NCI-H2171 (cell line): ENCODE results near the gene PPP1R27.

ENCODE experiments used
- DNase-seq: peaks from one replicate; lab custom pipeline; 2025; lab: John Stamatoyannopoulos, UW

PPP1R27 gene

DNA sequence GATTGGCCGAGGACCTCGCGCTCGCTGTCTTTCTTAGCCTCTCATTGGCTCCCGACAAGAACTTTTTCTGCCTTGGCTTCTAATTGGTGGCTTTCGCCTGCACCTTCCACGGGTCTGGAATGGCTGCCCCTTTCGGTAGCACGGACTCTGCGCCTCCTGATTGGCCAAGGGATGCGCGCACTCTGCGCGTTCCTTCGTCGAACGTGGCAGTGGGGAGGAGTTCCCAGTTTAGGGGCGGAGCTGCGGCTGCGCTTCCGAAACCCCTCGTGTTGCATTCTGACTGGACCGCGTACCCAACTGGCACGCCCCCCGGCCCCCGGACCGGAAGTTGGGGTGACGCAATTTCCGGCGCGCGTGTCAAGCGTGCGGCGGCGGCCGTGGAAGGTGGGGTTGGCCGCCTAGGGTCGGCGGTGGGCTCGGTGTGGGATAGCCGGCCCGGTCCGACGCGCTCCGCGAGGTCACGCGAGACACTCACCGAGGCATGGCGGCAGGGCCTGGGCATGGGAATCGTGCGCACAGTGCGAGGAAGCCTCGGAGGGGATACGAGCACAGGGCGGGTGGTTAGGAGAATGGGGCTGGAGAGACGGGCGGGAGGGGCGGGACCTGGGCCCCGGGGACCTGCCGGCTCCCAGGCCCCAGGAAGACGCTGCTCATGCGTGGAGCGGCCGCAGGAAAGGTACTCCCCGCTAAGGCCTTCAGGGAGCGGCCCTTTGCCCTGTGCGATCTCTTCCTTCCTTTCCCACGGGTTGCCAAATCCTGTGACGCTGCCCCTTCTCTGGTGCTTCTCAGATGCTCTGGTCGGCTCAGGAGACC lies 26.1 kb upstream of the PPP1R27 start:
- peak; percentile 99 for DNase-seq

- no peak for DNase-seq
Measured at GRCh38 chr17:81859906-81860755, 25.3 kb upstream of the PPP1R27 start, which contains the start of gene P4HB. TSS of gene P4HB (minus strand) at chr17:81860535. CDS start at chr17:81860471, 64 bp downstream.

DNA sequence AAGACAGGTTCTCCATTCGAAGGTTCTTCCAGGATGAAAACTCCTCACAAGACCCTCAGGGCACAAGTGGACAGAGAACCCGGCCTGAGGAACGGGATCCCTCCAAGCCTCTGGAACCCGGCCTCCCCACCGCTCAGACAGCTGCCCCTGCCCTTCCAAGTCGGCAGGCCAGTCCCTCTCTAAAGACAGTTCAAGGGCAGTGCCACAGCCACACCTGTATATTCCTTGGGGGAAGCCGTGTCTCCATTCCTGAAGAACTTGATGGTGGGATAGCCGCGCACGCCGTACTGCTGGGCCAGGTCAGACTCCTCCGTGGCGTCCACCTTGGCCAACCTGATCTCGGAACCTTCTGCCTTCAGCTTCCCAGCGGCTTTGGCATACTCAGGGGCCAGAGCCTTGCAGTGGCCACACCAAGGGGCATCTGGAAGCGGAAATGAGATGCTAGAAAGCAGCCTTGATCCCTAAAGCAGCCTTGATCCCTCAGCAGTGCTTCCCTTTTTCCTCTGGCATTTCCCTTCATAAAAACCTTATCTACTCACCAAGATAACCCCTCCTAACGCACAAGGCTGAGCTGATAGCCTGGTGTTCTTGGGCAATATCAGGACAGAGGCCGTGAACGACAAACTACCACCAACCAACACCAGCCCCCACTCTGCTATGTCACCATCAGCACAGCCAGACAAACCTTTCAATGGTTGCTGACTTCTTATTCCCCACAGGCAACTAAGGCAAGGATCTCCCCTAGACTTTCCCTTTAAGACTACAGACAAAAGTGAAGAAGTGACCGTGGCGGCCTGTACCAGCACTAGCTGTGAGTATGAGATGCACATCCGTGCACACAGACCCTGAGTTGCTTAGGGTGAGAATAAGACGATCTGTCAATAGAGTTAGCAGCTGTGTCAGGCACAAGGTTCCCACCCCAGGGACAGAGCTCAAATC lies 24.4 kb upstream of the PPP1R27 start:
- DNase-seq = no peak

DNA sequence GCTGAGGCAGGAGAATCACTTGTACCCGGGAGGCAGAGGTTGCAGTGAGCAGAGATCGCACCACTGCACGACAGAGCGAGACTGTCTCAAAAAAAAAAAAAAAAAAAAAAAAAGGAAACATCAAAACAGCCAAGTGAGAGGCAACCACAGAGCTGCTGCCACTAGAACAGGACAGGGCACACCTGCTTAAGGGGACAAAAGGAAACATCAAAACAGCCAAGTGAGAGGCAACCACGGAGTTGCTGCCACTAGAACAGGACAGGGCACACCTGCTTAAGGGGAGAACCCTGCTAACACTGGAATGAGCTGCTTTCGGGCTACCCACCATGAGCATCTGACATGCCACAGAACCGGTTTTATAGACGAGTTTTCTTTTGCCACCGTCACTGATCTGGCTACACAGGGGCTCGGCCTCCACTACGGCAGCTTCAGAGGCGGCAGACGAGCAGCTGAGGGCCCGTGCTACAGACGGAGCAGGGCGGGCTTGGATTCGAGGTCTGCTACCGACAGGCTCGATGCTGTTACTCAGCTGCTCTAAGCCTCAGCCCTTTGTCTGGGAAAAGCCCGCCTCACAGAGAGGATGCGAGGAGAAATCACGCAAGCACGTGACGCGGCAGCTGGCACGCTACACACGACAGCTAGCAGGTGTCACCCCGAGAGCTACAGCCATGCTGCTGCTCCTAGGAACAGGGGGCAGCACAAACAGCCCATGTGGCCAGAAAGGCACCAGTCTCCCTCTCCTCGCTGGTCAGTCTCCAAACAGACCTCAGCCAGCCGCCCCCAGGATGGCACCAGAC lies 23.5 kb upstream of the PPP1R27 start:
- DNase-seq = no peak

DNA sequence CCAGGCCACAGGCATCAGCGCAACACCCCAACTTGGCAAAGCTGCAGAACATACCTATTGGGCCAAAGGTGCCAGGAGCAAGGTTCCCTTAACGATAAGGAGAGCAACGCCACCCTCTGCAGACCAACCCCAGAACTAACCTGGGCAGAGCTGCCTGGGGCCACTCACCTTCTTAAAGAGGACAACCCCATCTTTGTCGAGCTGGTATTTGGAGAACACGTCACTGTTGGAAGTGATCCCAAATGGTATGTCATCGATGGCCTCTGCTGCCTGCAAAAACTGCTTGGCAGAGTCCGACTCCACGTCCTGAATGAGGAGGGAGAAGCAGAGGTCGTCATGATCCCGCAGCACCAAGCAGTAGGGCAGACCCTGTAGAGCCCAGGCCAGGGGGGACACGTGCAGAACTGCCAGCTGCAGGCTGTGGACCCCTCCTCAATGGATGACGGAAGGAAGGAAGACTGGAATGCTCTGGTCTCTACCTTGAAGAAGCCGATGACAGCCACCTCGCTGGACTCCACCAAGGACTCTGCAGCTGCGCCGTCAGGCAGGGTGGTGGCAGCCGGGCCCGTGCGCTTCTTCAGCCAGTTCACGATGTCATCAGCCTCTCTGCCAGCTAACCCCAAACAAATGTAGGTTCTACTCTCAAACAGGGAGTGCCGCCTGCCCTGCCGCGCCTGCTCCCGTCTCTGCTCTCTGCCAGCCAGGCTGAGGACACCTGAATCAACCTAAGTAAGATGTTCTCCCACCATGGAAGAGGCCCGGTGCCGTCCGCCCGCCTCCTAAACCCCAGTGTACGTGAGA lies 20.3 kb upstream of the PPP1R27 start:
- DNase-seq = no peak

DNA sequence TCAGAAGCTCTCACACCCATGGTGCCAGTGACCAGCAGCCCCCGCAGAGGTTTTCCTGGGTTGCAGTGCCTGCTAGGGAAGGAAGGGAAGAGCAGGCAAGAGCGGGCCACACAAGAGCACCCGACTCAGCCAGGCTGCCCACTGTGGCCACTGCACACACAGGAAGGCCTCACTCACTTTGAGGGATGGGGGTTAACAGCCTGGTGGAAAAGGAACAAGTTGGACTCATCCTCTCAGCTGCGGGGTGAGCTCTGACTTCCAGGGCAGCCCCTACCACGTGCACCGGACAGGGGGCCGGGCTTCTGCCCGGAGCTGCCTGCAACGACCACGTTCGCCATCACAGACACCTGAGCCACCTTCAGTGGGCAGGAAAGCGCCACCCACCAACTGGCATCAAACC lies 17.4 kb upstream of the PPP1R27 start:
- no peak for DNase-seq

DNA sequence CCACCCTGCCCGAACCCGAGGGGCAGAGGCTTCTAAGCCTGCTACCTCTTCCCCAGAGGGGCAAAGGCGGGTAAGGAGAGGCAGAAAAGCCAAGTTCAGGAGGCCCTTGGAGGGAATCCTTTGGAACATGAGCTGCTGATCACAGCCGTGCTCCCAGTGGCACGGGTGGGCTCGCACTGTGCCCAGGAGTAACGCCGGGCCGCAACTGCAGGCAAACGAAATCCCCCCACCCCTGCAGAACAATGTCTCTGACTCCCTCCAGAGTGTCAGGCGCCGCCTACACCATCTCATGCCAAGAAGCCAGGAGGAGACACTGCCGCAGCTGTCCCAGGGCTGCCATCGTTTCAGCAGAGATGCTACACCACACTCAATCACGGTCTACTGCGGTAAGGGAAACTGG lies 16.6 kb upstream of the PPP1R27 start:
- DNase-seq = no peak

DNA sequence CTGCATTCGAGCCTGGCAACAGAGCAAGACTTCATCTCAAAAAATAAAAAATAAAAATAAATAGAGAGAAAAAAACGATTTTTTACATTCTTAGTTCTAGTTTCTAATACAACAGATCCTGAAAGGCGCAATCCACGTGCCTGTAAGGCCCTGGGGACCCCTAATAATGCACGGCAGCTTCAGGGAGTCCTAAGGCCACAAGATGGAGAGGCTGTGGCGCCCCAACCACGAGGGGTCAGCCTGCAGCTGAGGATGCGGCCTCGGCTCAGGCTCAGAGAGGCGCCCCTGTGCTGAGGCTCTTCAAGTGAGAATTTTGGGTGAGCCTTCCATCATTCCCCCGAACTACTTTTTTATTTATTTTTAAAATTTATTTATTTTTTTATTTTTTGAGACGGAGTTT lies 14.6 kb upstream of the PPP1R27 start:
- no peak for DNase-seq

DNA sequence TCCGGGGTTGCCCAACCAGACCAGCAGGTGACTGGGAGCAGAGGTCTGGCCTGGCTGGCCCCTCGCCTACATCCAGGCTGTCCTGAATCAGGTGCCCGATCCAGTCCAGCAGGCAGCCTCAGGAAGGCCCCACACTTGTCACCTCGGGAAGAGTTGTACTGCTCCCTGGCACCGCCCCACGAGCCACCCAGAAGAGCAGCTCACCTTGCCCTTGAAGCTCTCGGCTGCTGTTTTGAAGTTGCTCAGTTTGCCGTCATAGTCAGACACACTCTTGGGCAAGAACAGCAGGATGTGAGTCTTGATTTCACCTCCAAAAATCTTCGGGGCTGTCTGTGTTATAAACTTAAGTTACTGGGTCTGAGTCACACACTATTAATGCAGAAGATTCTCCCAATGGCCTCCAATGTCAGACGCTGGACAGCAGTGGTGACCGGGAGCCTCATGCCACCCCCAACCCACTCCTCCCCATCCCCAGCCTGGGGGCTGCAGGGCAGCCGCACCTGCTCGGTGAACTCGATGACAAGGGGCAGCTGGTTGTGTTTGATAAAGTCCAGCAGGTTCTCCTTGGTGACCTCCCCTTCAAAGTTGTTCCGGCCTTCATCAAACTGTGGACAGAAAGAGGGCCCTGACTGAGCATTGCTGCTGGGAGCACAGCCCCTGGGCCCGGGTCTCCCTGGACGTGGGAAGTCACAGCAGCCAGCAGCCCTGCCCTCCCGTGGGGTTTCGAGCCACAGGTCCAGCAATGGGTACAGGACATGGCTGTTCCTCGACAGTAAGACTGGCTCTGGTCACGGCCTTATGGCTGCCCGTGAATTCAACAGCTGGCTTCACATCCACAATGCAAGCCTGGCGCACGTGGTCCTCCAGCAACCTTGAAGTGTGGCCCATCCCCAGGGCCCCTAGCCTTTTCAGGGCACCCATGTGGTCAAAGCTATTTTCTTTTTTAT lies 12.2 kb upstream of the PPP1R27 start:
- DNase-seq = no peak

GRCh38 chr17:81845881-81846742 lies 11.3 kb upstream of the PPP1R27 start:
- no peak for DNase-seq

- DNase-seq = no peak
Measured at GRCh38 chr17:81845361-81845760, 10.5 kb upstream of the PPP1R27 start.

DNA sequence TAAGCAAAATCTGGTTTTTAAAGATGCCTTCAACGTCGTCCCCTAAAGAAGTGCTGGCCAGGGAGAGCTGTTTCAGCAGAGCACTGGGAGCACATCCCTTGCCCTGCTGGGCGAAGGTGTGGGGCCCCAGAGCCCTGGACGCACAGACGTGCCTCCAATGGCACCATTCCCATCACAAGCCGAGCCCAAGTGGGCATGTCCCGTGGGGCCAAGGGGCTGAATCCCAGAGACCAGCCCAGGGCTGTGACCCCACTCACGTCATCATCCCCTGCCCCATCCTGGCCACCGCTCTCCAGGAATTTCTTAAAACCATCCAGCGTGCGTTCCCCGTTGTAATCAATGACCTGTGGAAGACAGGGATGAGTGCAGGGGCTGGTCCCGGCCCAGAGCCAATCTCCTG lies 10.0 kb upstream of the PPP1R27 start:
- no peak for DNase-seq

DNA sequence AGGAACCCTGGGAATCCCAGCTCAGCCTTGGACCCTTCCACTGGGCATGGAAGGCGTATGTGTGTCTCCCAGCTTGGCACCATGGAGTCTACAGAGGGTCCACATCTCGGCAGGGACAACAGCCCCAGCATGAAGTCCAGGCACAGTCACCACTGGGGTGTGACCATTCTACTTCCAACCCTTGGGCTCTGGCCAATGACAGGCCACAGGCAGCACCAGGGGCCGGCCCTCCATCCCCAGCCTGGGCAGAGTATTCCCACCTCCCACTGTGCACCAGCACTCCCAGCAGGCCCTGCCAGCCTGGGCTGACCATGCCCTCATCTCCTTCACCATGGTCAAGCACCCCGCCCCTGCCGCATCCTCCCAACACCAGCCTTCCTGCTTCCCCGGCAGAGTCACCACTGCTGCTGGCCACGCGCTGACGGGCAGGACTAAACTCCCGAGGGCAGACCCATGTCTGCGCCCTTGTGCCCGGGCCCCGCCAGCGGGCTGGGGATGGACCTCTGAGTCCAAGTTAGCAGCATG lies 9.5 kb upstream of the PPP1R27 start:
- no peak for DNase-seq

GRCh38 chr17:81843713-81844326 lies 9.0 kb upstream of the PPP1R27 start:
- no peak for DNase-seq

GRCh38 chr17:81842725-81843504 lies 8.1 kb upstream of the PPP1R27 start:
- no peak for DNase-seq

- DNase-seq = no peak
Measured at GRCh38 chr17:81842378-81842724, 7.5 kb upstream of the PPP1R27 start.

- DNase-seq = no peak
Measured at GRCh38 chr17:81841866-81842265, 7.0 kb upstream of the PPP1R27 start.
